ENCODE measurements around the gene CHRDL2.
A peak's percentile ranks its signal among the peaks of the same experiment; 100 is the strongest.

The CHRDL2 gene

DNA sequence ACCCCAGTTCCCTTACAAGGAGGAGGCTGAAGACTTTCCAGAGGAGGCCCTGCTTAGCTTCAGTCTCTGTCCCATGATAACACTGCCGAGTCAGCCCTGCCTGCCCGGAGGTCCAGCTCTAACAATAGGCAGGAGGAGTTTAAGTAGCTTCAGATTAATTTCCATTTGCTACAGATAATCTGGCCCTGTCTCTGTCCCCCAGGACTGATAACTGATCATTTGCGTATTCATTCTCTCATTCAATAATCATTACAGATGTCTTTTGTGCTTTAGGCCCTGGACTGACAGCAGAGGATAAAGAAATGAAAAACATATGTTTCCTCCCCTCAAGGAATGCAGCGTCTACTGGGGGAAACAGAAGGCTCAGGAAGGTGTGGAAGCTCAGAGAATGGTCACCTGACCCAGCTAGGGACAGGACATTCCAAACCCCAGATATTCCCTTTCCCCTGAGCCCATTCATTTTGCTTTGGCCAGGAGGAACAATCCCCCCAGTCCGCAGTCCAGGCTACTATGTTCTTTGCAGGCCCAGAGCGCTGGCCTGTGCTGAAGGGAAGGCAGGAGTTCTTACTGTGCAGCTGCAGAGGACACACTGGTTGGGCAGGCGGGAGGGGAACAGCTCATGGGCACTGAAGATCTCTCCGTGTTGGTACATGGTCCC lies 20.8 kb downstream of the CHRDL2 start:
- peak; percentile 21 for DNase-seq

DNA sequence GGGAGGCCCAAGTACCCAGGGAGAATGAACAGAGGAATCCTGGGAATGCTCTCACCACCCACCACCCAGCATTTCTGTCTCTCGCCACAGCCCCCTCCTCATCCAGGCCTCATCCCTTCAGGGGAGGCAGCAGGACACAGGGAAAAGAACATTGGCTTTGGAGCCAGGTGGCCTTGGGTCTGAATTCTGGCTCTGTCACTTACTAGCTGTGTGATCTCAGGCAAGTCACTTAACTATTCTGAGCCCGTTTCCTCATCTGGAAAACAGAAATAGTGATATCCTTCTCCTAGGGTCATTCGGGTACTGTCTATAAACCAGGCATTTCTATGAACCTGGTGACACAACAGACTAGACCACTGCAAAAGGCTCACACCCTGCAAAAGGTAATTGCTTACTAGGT lies 22.1 kb downstream of the CHRDL2 start:
- no peak for DNase-seq

DNA sequence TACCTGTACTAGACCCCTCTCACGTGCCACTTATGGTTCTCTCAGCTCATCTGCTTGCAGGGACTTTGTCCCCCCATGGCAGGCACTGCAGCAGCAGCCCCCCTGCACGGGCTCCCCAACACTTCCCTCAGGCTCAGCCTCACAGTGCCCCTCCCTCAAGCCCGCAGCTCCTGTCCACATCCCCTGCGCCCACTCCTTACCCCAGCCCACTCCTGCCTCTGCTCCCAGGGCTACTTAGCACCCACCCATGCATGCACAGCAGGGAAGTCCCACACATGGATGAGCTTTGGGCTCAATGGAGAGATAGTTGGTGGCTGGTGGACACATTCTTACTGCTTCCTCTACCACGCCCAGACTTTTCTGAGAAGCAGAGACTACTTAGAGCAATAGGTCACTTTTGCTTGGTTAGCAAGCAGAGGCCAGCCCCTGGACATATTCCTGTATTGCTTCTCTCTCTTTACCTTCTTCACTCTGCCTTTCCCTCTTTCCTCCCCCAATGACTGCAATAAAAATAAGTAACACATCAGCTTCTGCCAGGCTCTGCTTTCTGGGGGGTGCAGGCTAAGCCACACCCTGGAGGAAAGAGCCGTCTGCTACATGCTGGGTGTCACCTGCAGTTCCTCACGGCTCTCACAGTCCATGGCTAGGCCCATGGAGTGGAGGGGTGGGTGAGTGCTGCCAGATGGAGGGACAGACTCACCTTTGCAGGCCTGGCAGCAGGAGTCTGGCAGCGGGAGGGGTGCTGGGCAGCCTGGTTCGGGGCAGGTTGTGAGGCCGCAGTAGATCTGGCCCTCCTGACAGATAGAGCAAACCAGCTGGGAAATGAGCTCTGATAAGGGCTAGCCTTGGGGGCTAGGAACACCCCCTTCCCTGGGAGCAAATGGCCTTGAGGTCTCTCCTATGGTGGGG lies 23.4 kb downstream of the CHRDL2 start:
- DNase-seq: no peak

DNA sequence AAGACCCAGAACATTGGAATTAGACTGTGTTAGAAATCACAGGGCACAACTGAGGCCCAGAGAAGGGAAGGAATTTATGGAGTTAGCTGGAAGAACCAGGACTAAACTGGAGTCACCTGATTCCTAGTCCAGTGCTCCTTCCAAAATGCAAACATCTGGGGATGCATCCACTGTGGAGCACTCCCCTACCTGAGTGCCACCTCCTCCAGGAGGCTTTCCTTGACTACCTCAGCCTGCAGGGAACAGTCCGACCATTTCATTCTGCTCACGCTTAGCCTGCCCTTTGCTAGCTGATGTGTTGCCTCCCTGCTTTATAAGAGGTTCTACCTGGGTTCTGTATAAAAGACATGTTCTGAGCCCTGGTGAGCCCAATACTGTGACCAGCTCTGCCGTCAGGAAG lies 24.0 kb downstream of the CHRDL2 start:
- DNase-seq: no peak

DNA sequence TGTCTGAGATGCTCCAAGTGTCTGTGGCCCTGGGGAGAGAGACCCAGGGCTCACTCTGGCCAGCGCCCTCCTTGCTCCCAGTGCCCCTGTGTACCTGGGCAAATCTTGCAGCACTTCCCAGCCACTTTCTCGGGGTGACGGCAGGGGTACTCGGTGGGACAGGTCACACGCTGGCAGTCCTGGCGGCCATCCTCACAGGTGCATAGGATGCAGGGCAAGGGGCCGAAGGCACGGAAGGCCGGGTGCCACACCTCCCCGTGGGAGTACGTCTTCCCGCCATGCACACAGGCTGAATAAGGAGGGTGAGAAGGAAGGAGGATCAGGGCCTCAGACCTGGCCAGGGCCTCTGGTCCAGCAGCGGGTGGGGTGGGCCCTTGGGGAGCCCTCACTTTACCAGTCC lies 28.0 kb downstream of the CHRDL2 start:
- no peak for DNase-seq

DNA sequence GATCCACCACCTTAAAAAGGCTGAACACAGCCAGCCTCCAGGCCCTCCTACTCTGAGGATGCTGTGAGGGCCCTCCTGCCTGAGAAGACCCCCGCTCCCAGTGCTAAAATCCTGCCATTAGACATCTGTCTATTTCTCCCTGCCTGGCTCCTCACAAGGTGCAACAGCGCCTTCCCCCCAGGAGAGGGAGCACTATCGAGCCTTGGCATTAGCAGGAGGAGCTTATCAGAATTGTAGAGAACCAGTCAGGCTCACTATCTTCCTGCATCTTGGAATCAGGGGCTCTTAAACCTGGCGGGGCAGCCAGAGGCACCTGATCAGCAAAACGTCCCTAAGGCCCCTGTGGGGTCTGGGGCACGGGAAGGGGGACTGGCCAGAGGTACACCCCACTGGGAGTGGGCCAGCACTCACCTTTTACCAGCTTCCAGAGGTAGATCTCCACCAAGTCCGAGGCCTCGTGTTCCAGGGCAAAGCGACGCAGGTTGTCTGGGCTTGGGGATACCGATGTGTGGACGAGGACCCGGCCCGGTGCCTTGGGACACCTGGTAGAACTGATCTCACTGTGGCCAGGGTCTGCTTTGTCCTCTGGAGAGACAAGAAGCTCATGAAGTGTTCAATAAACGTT lies 28.7 kb downstream of the CHRDL2 start:
- DNase-seq: peak; percentile 60

DNA sequence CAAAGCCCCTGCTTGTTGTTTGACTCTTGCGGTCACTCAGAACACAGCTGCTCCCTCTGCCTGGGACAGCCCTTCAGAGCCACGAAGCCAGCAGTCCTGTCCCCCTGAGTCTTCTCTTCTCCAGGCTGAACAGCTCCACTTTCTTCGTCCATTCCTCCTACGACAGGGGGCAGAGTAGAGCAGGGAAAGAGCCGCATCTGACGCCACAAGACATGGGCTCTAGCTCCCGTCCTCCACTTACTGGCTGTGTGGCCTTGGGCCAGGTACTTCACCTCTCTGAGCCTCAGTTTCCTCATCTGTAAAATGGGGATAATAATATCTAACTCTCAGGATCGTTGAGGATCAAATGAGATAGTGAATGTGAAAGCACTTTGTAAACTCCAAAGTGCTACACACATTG lies 29.9 kb downstream of the CHRDL2 start:
- no peak for DNase-seq

DNA sequence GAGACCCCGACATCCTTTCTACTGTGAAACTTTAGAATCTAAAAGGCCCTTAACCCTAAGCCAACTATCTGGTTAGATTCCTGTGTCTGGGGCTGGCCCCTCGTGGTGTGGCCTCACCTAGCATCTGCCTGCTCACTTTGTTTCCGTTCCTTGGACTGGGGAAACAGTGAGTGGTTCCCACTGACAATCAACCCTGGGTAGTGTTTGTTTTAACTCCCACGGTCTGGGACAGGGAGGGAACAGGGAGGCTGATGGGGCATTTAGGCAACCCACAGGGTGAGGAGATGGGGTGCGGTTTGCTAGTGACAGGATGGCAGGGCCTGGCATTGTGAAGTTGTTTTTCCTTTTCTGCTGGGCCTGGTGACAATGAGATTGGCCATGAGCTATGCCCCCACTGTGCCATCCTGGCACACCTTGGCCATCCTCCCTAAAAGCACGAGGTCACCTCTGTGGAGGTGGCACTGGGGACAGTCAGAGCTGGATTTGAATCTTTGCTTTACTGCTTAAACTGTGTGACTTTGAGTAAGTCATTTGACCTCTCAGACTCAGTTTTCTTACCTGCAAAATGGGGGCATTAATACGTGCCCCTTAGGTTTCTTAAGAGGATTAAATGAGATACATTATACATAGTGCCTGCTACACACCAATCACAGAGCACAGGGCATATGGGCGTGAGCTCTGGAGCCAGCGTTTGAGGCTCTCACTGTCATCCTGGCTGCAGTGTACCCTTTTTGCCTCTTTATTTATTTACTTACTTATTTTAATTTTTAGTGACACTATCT lies 31.4 kb downstream of the CHRDL2 start:
- DNase-seq: no peak

DNA sequence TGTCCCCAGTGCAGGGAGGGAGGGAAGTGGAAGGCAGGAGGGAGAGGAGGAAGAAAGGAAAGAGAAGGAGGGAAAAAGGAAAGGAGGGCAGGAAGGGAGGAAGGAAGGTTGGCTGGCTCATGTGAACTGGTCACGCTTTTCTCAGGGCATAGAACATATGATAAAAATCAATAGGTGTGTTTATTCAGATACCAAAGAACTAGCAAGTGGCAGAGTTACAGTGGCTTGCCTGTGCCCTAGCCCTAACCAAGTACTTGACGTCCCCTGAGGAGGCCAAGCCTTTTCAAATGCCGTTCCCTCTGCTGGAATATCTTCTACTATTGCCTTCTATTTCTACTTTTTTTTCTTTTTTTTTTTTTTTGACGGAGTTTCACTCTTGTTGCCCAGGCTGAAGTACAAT lies 33.5 kb downstream of the CHRDL2 start:
- DNase-seq: no peak

DNA sequence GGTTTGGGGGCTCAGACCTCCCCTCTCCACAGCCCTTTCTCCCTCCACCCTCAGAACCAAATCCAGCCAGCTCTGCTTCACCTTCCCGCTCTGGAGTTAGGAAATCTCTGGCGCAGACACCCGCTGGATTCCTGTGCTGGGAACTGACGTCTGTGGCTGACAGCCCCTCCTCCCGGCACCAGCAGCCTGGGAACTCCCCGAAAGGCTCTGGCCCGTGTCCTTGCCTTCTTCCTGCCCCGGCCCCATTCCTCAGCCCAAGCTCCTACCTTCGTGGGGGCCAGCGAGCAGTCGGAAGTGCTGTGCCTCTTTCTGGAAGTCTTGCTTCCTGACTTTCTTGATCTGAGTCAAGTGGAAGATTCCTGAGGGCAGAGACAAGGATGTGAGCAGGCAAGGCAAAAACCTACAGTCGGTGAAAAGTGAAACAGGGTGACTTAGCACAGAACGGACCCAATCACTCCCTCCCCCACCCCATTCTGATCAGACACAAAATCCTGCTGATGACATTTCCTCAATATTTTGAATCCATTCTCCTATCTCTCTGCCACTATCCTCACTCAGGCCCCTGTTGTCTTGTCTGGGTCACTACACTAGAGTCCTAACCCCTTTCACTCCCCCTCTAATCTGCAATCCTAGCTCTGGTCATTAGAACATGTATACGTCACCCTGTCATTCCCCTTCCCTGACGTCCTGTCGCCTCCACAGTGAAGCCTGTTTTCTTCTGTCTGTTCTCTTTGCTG lies 34.1 kb downstream of the CHRDL2 start:
- peak; percentile 81 for DNase-seq

DNA sequence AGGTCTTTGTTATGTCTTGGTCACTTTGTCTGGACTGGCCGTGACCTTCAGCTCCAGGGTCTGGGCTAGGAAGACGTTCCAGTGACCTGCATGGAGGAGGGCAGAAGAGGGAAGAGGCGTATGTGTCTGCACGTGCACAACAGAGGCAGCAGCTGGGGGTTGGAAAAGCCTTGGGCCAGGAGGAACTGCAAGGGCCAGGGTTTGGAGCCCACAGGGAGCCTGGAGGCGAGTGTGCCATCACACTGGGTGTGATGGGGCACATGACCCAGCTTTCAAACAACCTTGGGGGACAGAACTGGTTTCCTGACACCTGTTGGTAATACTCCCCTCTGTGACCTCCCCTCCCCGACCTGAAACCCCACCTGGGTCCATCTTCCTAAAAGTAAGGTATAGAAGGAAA lies 34.7 kb downstream of the CHRDL2 start:
- DNase-seq: no peak

DNA sequence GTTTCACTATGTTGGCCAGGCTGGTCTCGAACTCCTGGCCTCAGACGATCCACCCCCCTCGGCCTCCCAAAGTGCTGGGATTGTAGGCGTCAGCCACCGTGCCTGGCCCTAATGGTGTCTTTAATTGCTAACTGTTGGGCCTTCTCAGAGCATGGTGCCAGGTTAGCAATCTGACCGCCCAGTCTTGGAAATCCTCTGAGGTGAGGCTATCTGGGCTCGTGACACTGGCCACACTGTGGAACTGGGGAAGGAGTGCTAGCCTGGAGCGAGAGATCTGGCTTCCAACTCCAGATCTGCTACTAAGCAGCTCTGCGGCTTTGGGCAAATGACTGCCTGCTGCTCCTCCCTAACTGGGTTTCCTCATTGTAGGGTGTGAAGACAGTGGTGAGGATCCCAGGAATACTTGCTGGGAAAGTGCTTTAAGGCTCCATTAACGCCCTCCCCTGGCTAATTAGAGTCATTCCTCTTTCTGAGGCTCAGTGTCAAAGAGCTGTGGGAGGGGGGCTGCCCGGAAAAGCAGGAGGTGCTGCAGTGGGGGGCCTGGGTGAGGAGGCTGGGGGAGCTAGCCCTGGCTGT lies 35.4 kb downstream of the CHRDL2 start:
- DNase-seq: no peak

DNA sequence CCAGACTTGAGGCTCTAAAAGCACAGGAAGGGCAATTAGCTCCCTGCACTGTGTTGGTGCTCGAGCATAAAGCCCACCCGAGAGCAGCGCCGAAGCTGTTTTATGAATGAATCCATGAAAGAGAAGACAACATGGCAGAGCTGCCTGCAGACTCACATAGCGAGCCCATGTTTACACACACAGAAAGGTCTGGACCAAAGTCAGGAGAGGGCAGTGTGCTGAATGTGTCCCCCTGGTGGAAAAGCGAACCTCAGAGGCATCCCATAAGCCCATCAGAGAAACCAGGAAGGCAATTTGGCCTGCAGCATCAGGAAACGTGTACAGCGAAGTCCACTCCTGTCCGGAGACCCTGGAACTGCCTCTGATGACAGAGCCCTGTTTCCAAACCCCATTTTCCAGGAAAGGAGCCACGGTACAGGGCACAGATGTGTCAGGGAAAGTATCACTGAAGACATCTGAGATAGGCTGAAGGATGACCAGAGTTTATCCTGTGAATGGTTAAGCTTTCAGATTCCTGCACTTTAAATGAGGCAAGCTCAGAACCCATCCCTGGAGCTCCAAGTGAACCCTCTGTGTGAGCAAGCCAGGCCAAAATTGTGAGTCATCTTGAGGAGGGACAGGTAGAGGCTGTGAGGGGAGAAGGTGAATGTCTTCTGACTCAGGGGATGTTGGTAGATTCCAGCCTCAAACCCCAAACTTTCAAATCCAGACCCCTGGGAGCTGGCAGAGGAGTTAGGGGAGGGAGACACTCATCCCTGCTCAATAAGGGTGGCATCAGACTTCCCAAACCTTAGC lies 36.9 kb downstream of the CHRDL2 start:
- peak; percentile 28 for DNase-seq

DNA sequence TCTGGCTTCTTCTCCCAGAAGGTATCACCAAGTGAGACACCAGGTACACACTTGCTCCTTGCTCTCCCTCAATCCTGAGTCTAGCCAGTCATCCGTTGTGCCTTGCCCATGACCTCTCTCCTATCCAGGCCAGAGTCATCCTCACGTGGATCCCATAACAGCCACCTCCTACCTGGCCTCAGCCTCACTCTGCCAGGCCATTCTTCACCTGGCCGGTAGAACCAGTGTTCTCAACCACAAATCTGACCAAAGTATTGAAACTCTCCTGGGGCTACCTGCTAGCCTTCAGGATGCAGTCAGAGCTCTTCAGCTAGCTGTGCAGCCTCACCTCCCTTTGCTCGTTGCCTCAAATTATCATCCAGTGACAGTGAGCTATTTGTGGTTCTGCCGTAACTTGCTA lies 37.7 kb downstream of the CHRDL2 start:
- no peak for DNase-seq

DNA sequence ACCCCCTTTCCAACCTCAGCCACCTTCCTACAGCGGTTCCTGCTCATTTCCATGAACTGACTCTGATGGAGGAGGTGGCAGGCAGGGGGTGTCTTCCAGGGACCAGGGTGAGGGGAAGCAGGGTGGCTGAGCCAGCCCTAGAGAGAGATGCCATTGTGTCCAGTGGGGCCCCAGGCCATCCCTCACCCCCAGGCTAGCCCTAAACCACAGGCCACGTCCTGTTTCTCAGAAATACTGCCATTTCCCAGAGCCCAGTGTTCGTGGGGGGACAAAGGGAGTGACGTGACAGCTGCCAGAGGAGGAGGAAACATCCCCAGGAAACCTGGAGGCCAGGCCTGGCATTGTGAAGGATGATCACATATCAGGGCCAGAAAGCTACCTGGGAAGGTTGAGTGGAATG lies 39.5 kb downstream of the CHRDL2 start:
- DNase-seq: no peak

DNA sequence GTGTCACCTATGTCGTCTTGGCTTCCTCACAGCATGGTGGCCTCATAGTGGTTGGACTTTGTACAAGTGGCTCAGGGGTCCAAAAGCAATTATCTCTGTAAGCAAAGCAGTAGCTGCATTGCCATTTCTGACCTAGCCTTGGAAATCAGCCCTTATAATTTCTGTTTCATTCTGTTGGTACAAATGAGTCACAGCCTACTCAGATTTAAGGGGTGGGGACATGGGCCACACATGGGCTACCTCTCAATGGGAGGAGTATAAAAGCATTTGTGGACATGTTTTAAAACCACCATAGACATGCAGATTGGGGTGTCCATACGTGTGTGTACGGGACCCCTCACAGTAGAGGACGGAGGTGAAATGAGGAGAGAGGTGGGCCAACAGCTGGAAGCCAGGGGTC lies 41.6 kb downstream of the CHRDL2 start:
- peak; percentile 65 for DNase-seq

DNA sequence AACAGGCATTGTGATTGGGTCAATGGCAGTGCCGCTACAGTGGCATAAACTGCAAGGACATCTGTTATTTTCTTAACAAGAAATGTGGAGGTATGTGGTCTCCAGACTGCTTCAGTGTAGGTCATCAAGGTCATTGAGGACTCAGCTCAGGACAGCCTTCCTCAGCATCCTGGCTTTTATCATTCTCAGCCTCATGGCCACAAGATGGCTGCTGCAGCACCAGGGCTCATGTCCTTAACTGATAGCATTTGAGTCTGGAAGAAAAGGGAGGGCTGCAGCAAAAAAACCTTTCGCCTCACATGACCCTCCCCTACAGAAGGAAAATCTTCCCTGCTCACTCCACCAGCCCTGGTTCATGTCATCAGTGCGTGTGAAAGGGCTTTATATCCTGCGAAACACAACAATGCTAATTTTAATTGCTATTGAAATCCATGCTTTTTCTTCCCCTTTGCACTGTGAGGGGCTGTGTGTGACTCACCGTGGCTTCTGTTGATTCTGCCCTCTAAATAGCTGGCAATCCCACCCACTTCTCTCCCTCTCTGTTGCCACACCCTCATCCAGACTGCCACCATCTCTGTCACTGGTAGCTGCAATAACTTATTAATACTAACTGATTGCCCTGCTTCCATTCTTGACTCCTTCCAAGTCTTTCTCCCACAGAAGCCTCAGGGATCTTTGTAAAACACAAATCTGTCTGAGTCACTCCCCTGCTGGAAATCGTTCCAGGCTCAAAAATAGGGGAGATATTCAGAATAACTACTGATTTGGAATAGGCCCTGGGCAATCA lies 43.8 kb downstream of the CHRDL2 start:
- DNase-seq: no peak

DNA sequence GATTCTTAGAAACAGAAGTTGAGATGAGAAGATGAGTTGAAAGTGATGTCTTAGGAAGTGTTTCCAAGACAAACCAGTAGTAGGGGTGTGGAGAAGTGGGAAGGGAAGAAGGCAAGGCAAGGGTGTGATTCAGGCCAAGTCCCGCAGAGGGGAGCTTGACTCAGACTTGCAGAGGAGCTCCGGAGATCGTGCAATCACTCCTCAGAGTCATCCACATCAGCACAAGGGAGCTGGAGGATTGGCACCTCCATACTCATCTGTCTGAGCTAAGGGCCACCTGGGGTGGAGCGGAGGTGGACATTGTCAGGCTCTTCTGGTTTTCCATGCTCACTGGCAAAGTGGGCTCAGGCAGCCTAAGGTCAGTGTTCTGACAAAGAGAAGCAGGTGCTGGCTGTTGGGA lies 44.4 kb downstream of the CHRDL2 start:
- peak; percentile 69 for DNase-seq

DNA sequence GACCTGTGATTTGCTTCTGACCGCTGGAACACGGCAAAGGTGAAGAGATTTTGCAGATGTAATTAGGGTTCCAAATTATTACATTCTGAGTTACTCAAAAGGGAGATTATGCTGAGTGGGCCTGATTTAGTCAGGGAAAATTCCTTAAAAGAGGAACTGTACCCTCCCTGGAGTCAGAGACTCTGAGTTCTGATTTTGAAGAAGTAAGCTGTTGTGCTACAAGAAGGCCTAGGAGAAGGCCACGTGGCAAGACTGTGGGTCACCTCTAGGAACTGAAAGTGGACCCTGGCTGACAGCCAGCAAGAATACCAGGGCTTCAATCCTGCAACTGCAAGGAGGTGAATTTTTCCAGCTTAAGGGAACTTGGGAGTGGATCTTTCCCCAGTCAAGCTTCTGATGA lies 45.3 kb downstream of the CHRDL2 start:
- no peak for DNase-seq

DNA sequence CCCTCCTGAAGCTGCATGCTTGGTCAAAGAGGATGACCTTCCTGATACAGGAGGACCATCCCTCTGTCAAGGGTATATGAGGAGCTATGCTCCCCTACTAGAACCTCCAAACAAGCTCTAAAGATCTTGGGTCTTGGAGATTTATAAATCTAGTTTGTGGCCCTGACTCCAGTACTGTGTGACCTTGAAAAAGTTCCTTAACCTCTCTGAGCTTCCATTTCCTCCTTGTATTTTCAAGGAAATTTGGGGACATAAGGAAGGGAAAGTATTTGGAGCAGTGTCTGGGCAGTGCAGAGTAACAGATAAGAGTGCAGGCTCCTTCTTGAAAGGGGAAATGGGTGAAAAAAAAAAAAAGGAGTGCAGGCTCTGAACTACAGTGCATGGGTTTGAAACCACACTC lies 45.9 kb downstream of the CHRDL2 start:
- DNase-seq: no peak
